SKM-1 treated with dmso at 0.1 percent for 144 hours (cell line): Measurements from ENCODE around the gene CYBRD1.
A peak's percentile ranks its signal among the peaks of the same experiment; 100 is the strongest.

Experiments
- DNase-seq: peaks from one replicate; lab custom pipeline; 2025; ENCODE audit not compliant: unreplicated experiment; lab: John Stamatoyannopoulos, UW

CYBRD1 gene

GRCh38 chr2:171551836-171552235 is 29.6 kb downstream of the CYBRD1 start:
- DNase-seq: no peak

DNA sequence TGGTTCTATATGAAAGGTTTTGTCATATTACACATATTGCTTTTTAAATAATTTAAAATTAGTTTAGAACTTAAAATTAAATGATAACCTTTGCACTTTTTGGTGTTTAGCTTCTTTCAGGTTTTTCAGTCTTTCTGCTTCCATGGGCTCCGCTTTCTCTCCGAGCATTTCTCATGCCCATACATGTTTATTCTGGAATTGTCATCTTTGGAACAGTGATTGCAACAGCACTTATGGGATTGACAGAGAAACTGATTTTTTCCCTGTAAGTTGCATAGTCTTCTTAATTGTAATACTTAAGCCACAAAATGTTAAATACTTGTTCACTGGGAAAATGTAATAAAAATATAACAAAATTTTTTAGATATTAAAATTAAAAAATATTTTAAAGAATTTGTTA is 31.0 kb downstream of the CYBRD1 start:
- no peak for DNase-seq

DNA sequence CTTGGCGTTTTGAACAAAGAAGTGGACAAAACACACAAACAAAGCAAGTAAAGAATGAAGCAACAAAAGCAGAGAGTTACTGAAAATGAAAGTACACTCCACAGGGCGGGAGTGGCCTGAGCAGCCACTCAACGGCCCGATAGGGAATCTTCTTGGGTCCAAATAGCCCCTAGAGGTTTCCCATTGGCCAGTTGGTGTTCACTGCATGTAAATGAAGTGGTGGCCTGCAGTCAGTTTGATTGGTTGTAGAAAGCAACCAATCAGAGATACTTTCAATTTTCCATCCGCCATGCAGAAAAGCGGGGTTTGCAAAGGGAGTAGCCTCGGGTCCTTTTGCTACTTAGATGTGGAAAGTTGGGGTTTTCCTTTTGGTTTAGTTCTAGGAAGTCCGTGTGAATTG is 31.6 kb downstream of the CYBRD1 start:
- DNase-seq: no peak

GRCh38 chr2:171554991-171555615 is 32.8 kb downstream of the CYBRD1 start:
- DNase-seq: no peak

DNA sequence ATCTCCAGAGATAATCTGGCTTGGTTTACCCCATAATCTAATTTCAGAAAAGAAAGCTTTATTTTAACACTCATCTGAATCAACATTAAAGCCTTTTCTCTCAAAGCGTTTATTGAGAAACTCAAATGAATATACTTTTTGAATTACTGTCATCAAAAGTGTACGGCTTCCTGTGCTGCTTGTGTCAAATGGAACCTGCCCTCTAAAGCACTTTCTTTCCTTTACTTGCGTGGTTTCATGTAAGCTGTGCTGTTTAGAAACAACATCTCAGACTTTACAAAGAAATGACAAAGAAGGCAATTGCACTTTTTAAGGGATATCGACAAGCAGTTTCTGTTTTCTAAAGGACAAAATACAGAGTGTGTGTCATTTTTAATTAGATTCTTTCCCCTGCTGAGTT is 35.1 kb downstream of the CYBRD1 start:
- DNase-seq: no peak

- no peak for DNase-seq
Measured at GRCh38 chr2:171563301-171563700, 41.0 kb downstream of the CYBRD1 start.

GRCh38 chr2:171564463-171564862 is 42.2 kb downstream of the CYBRD1 start:
- DNase-seq: no peak

- DNase-seq: no peak
Measured at GRCh38 chr2:171566057-171566456, 43.8 kb downstream of the CYBRD1 start.

DNA sequence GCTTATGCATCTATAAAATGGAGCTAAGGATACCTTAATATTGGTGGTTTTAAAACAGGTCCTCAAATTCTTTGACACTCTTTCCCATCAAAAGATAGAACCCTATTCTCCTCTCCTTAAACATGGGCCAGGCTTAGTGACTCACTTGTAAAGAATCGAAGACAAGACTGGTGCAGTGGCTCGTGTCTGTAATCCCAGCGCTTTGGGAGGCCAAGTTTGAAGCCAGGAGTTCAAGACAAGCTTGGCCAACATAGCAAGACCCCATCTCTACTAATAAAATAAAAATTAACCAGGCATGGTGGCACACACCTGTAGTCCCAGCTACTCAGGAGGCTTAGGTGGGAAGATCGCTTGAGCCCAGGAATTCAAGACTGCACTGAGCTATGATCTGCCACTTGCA is 44.5 kb downstream of the CYBRD1 start:
- DNase-seq: no peak

DNA sequence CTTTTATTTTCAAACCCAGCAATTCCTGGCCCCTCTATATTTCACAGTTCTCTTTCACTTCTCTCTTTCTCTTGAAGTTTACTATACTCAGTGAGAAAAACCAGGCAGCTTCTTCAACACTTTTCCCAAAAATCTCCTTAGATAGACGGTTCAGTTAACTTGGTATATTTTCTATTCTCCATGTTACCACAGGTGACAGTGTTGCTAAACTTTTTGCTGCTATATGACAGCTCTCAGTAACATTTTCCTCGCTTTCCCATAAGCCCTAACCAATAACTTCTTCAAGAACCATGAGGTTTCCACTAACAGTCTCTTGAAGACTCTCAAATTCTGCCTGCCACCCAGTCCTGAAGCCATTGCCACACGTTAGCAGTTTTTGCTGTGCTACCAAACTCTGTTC is 45.8 kb downstream of the CYBRD1 start:
- no peak for DNase-seq

DNA sequence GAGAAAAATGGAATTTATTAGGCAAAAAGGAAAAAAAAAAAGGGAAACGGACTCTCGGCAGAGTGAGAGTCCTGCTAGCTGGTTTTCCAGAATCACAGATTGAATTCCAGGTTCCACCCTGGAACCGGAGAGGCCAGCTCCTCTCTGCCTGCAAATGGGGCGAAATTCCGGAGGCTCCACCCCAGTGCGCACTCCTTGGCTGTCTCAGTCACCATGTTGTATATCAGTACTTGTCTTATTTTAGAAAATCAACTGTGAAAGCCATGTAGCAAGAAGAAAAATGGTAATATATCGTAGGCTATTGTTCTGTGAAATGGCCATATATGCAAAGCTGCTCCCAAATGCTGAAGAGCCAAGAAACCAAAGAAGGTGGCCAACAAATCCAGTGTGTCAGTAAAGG is 49.4 kb downstream of the CYBRD1 start:
- no peak for DNase-seq

GRCh38 chr2:171574149-171574795 is 52.0 kb downstream of the CYBRD1 start:
- peak; percentile 53 for DNase-seq

DNA sequence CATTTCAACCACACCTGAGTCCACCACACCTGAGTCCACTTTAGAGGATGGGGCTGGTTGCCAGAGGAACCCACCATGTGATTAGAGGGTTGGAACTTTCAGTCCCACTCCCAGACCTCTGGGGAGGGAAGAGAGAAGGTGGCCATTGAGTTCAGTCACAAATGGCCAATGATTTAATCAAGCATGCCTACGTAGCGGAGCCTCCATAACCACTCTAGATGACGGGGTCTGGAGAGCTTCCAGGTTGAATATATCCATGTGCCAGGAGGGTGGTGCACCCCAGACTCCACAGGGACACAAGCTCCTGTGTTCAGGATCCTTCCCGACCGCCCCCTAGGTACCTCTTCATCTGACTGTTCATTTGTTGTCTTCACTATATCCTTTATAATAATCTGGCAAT is 53.3 kb downstream of the CYBRD1 start:
- DNase-seq: no peak

GRCh38 chr2:171578127-171578803 is 56.0 kb downstream of the CYBRD1 start:
- no peak for DNase-seq

DNA sequence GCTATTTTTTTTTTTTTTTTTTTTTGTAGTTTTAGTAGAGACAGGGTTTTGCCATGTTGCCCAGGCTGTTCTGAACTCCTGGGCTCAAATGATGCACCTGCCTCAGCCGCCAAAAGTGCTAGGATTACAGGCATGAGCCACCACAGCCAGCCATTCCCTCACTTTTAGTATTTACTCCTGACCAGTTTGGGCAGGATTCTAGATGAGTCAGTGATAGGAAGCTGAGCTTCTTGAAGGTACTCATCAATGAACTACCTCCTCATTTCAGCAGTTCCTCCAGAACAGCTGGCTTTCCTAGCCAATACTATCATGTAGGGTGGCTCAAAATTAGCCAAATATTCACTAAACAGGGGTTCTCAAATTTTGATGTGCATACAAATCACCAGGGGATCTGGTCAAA is 57.2 kb downstream of the CYBRD1 start:
- no peak for DNase-seq

GRCh38 chr2:171583566-171583965 is 61.3 kb downstream of the CYBRD1 start:
- DNase-seq: no peak

DNA sequence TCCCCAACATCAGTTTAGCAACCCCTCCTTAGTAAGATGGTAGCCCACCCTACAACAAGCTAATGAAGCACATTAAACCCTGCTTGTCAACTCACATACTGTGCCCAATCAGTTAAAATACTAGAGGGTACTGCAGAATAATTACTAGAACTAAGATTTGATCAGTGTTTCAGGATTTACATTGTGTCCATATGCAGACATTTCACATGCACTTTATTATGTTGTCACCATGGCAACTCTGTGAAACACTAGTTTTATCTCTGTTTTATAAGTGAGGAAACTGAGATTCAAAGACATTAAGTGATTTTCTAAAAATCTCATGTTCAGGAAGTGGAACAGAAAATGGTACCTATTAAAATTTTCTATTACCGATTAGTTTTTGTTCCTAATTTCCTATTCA is 61.7 kb downstream of the CYBRD1 start:
- DNase-seq: no peak

- no peak for DNase-seq
Measured at GRCh38 chr2:171587132-171587531, 64.9 kb downstream of the CYBRD1 start.

GRCh38 chr2:171587567-171587966 is 65.3 kb downstream of the CYBRD1 start:
- DNase-seq: no peak

GRCh38 chr2:171590116-171590515 is 67.8 kb downstream of the CYBRD1 start:
- no peak for DNase-seq

DNA sequence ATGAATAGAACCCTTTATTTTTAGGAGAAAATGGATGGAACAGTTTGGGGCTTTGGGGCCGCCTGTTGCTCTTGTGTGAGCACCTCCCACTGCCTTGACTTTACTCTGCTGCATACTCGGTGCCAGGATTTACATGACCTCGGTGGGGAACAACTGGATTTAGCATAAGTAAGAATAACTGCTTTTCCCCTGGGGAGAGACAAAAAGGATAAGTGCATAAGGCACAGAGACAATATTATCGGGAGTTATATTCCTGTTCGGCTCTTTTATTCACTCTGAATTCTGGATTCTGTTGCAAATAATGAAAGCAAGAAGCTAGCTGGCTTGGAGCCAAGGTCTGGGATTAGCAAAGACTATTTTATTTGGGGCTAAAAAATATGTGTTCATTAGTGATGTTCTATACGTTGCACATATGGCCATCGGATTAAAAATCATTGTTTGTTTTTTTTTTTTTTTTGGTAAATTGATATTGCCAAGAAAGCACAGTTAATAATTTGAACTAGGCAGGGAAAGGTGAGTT is 69.8 kb downstream of the CYBRD1 start:
- DNase-seq: no peak

DNA sequence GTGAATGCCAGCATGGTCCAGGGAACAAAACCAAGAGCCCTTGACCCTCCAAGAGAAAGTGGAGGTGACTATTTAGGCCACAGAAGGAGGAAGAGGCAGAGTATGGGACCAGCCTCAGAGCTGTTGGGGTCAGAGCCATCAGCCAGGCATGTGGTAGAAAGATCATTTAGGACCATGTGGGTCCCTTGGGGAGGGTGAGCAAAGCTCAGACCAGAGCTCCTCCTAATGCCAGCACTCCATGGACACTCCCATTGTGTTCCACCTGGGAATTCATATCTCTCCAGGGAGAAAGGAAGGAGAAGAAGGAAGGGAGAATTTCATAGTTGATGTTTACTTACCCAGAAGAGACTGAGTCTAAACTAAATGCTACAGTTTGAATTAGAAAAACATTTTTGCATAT is 73.2 kb downstream of the CYBRD1 start:
- no peak for DNase-seq
